ENCODE measurements around the gene THPO.

DNA sequence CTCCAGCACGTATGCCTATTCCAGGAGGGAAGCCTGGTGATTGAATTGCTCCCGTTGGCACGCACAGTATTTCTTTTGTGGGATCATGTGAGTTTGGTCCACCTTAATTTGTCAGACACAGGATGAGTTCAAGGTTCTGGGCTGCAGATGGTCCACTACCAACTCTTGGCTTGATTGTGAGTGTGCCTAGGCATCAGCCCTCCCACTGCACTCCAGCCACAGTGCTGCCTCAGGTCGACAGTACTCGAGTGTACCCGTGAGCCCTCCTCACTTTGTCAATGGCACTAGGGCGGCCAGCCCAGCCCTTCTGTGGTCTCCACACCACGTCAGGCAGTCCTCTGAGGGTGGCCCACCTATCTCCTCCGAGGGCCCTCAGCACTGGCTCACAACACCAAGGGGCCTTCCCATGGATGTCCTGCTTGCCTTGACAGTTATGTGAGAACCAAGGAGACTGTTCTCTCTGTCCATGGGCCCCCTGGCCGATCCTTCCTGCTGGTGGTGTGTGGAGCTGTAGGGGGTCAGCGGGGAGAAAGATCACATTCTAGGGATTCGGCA is 32.0 kb upstream of the THPO start:
- TF ChIP-seq, protein P1, sequence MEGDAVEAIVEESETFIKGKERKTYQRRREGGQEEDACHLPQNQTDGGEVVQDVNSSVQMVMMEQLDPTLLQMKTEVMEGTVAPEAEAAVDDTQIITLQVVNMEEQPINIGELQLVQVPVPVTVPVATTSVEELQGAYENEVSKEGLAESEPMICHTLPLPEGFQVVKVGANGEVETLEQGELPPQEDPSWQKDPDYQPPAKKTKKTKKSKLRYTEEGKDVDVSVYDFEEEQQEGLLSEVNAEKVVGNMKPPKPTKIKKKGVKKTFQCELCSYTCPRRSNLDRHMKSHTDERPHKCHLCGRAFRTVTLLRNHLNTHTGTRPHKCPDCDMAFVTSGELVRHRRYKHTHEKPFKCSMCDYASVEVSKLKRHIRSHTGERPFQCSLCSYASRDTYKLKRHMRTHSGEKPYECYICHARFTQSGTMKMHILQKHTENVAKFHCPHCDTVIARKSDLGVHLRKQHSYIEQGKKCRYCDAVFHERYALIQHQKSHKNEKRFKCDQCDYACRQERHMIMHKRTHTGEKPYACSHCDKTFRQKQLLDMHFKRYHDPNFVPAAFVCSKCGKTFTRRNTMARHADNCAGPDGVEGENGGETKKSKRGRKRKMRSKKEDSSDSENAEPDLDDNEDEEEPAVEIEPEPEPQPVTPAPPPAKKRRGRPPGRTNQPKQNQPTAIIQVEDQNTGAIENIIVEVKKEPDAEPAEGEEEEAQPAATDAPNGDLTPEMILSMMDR (IDR thresholded peaks at IDR 0.05), result no peak
- TF ChIP-seq POLR2AphosphoS5 (IDR thresholded peaks at IDR 0.05) (no peak), POLR2A (IDR thresholded peaks at IDR 0.05) (no peak)
